Activated CD4-positive, alpha-beta memory T cell treated with anti-CD3 and anti-CD28 coated beads, Interleukin-2, amount 10 ng/mL, durations not matched to agents 7 days and 5 days (primary cell): Measurements from ENCODE around the gene TMEM266. TPM values are rescaled to one million over a fixed set of nuclear protein-coding genes. Genes with fewer than 3 reads are reported as not detected.
A peak's percentile ranks its signal among the peaks of the same experiment; 100 is the strongest.
"Not testable (repeated sequence)": the region's sequence is repeated elsewhere in the genome, so short reads cannot be mapped to it uniquely, and the experiment has no call there.

Source experiments
- CTCF ChIA-PET: fragments of 350-600 bp; sonication (Branson Sonifier 250); formaldehyde crosslinking; loops from one replicate; lab custom pipeline; 2021; ENCODE audit warnings: antibody characterized with exemption, inconsistent platforms; lab: Charles Lee
- POLR2A ChIA-PET: fragments of 350-600 bp; sonication (Branson Sonifier 250); formaldehyde crosslinking; loops from one replicate; lab custom pipeline; 2021; ENCODE audit warnings: antibody characterized with exemption; lab: Charles Lee
- DNase-seq: peaks from one replicate; pipeline ENCODE4 v3.0.0-alpha.2; 2020
- H3K27ac Mint-ChIP-seq: one replicate; pipeline ENCODE4 v1.8.0; 2021; ENCODE audit warnings: mild to moderate bottlenecking, mixed read lengths
- H3K27me3 Mint-ChIP-seq: one replicate; pipeline ENCODE4 v1.8.0; 2021; ENCODE audit warnings: mixed read lengths
- H3K36me3 Mint-ChIP-seq: one replicate; pipeline ENCODE4 v1.8.0; 2021; ENCODE audit warnings: low read depth, mixed read lengths
- H3K4me1 Mint-ChIP-seq: one replicate; pipeline ENCODE4 v1.8.0; 2021; ENCODE audit warnings: mixed read lengths
- H3K4me3 Mint-ChIP-seq: one replicate; pipeline ENCODE4 v1.8.0; 2021; ENCODE audit warnings: mild to moderate bottlenecking, mixed read lengths
- H3K9me3 Mint-ChIP-seq: one replicate; pipeline ENCODE4 v1.8.0; 2021; ENCODE audit warnings: mixed read lengths
- total RNA-seq, 2 experiments: library from RNA; stranded (reverse); gene quantifications; one replicate each; pipeline ENCODE4 v1.2.3, GENCODE V29; 2021

The TMEM266 gene, protein sequence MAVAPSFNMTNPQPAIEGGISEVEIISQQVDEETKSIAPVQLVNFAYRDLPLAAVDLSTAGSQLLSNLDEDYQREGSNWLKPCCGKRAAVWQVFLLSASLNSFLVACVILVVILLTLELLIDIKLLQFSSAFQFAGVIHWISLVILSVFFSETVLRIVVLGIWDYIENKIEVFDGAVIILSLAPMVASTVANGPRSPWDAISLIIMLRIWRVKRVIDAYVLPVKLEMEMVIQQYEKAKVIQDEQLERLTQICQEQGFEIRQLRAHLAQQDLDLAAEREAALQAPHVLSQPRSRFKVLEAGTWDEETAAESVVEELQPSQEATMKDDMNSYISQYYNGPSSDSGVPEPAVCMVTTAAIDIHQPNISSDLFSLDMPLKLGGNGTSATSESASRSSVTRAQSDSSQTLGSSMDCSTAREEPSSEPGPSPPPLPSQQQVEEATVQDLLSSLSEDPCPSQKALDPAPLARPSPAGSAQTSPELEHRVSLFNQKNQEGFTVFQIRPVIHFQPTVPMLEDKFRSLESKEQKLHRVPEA
- total RNA-seq: not detected

- peak; percentile 28 for DNase-seq
- ChIA-PET POLR2A (interaction anchor here (1.0 to 1.9 kb wide), 2 partner anchors 79 to 81 kb away, joined by 4 to 7 read pairs; no protein-coding TSS in a partner anchor), CTCF (interaction anchor here (0.6 to 7.5 kb wide), 8 partner anchors 14 to 1473 kb away, joined by 3 to 186 read pairs (median 3); no protein-coding TSS in a partner anchor)
- H3K9me3 Mint-ChIP-seq: no peaks in the 10 kb centered on the region
- H3K4me1 Mint-ChIP-seq: peaks cover 33% of the 10 kb centered on the region
- peak within 1 kb of the TSS; percentile 64 for H3K4me3 Mint-ChIP-seq
- H3K27me3 Mint-ChIP-seq: peaks cover 75% of the 10 kb centered on the region
- no peaks in the 10 kb centered on the region for H3K36me3 Mint-ChIP-seq
- H3K27ac Mint-ChIP-seq: no peak within 1 kb of the TSS
Observed at GRCh38 chr15:76059320-76060117, at the start of gene TMEM266. TMEM266 (plus strand) TSS chr15:76059985; CDS start chr15:76134264, 74,279 bp downstream.

DNA sequence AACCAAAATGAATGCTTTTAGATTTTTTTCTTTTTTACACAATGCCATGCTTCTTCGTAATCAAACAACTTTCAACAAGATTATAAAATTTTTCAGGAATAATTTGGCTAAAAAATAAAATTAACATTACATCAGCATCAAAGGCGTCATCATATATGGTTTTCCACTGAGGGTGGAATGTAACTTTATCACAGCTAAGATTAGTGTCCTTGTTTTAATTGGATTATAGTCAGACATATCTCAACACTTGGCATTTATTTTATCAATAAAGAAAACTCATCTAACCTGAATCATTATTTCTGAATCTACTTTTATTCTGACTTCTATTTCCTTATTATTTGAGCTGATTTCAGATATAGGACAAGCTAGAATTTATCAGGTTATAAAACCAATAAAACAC is 49.2 kb upstream of the TMEM266 start:
- DNase-seq: no peak
- POLR2A ChIA-PET: no interaction called here
- no peak overlapping the region for H3K27ac Mint-ChIP-seq
- H3K27me3 Mint-ChIP-seq: peaks cover 49% of the 10 kb centered on the region
- peaks cover 2% of the 10 kb centered on the region for H3K4me1 Mint-ChIP-seq
- H3K9me3 Mint-ChIP-seq: no peaks in the 10 kb centered on the region
- no peak overlapping the region for H3K4me3 Mint-ChIP-seq
- CTCF ChIA-PET: interaction anchor here (0.5 kb wide), 1 partner anchor 130 kb away, joined by 3 read pairs; no protein-coding TSS in a partner anchor
- no peaks in the 10 kb centered on the region for H3K36me3 Mint-ChIP-seq

GRCh38 chr15:76011627-76012551 is 47.9 kb upstream of the TMEM266 start, which contains the start of gene NRG4:
NRG4 (minus strand) TSS chr15:76012424; CDS start chr15:76011230, 1,194 bp downstream.
- ChIA-PET POLR2A (no interaction called here), CTCF (no interaction called here)
- no peaks in the 10 kb centered on the region for H3K9me3 Mint-ChIP-seq
- no peak for DNase-seq
- peaks cover 2% of the 10 kb centered on the region for H3K4me1 Mint-ChIP-seq
- no peak within 1 kb of the TSS for H3K27ac Mint-ChIP-seq
- H3K36me3 Mint-ChIP-seq: no peaks in the 10 kb centered on the region
- H3K4me3 Mint-ChIP-seq: no peak within 1 kb of the TSS
- H3K27me3 Mint-ChIP-seq: peaks cover 54% of the 10 kb centered on the region

GRCh38 chr15:76013470-76013869 is 46.3 kb upstream of the TMEM266 start:
- DNase-seq, H3K36me3 Mint-ChIP-seq, H3K4me3 Mint-ChIP-seq, H3K9me3 Mint-ChIP-seq, H3K27ac Mint-ChIP-seq, H3K4me1 Mint-ChIP-seq, CTCF ChIA-PET, POLR2A ChIA-PET: not testable (repeated sequence)
- H3K27me3 Mint-ChIP-seq: peaks cover 55% of the 10 kb centered on the region

- Mint-ChIP-seq H3K27me3 (peaks cover 8% of the 10 kb centered on the region), H3K4me1 (no peaks in the 10 kb centered on the region), H3K36me3 (no peaks in the 10 kb centered on the region), H3K4me3 (no peak overlapping the region), H3K27ac (no peak overlapping the region), H3K9me3 (peaks cover 11% of the 10 kb centered on the region)
- CTCF ChIA-PET: no interaction called here
- POLR2A ChIA-PET: no interaction called here
- no peak for DNase-seq
Observed at GRCh38 chr15:76024021-76024768, 35.6 kb upstream of the TMEM266 start.

GRCh38 chr15:76032046-76032445 is 27.7 kb upstream of the TMEM266 start:
- Mint-ChIP-seq H3K4me1 (no peaks in the 10 kb centered on the region), H3K4me3 (no peak overlapping the region), H3K27ac (no peak overlapping the region), H3K9me3 (no peaks in the 10 kb centered on the region), H3K36me3 (no peaks in the 10 kb centered on the region), H3K27me3 (peaks cover 34% of the 10 kb centered on the region)
- DNase-seq: no peak
- POLR2A ChIA-PET: no interaction called here
- CTCF ChIA-PET: interaction anchor here (1.6 kb wide), 1 partner anchor 107 kb away, joined by 3 read pairs; no protein-coding TSS in a partner anchor

- POLR2A ChIA-PET: no interaction called here
- CTCF ChIA-PET: interaction anchor here (1.6 kb wide), 1 partner anchor 106 kb away, joined by 3 read pairs; no protein-coding TSS in a partner anchor
- no peak for DNase-seq
- Mint-ChIP-seq H3K36me3 (no peaks in the 10 kb centered on the region), H3K4me3 (no peak overlapping the region), H3K9me3 (no peaks in the 10 kb centered on the region), H3K4me1 (no peaks in the 10 kb centered on the region), H3K27ac (no peak overlapping the region), H3K27me3 (peaks cover 29% of the 10 kb centered on the region)
Observed at GRCh38 chr15:76033438-76033837, 26.3 kb upstream of the TMEM266 start.

- ChIA-PET CTCF (interaction anchor here (0.7 kb wide), 1 partner anchor 23 kb away, joined by 4 read pairs; no protein-coding TSS in a partner anchor), POLR2A (interaction anchor here (1.2 kb wide), 1 partner anchor 14 kb away, joined by 3 read pairs; no protein-coding TSS in a partner anchor)
- Mint-ChIP-seq H3K36me3 (no peaks in the 10 kb centered on the region), H3K27ac (no peak overlapping the region), H3K9me3 (no peaks in the 10 kb centered on the region), H3K27me3 (peaks cover 34% of the 10 kb centered on the region), H3K4me3 (no peak overlapping the region), H3K4me1 (no peaks in the 10 kb centered on the region)
- no peak for DNase-seq
Observed at GRCh38 chr15:76034111-76034510, 25.7 kb upstream of the TMEM266 start.

GRCh38 chr15:76035593-76035992 is 24.2 kb upstream of the TMEM266 start:
- Mint-ChIP-seq H3K9me3 (peaks cover 2% of the 10 kb centered on the region), H3K4me1 (no peaks in the 10 kb centered on the region), H3K4me3 (no peak overlapping the region), H3K27me3 (peaks cover 36% of the 10 kb centered on the region), H3K27ac (no peak overlapping the region), H3K36me3 (no peaks in the 10 kb centered on the region)
- ChIA-PET CTCF (no interaction called here), POLR2A (no interaction called here)
- no peak for DNase-seq

GRCh38 chr15:76038512-76038911 is 21.3 kb upstream of the TMEM266 start:
- CTCF ChIA-PET: no interaction called here
- Mint-ChIP-seq H3K27me3 (peaks cover 54% of the 10 kb centered on the region), H3K27ac (no peak overlapping the region), H3K9me3 (peaks cover 4% of the 10 kb centered on the region), H3K36me3 (no peaks in the 10 kb centered on the region), H3K4me3 (no peak overlapping the region), H3K4me1 (no peaks in the 10 kb centered on the region)
- POLR2A ChIA-PET: no interaction called here
- DNase-seq: no peak

- H3K9me3 Mint-ChIP-seq, H3K27ac Mint-ChIP-seq, H3K36me3 Mint-ChIP-seq, DNase-seq, POLR2A ChIA-PET, H3K4me3 Mint-ChIP-seq: not testable (repeated sequence)
- CTCF ChIA-PET: interaction anchor here (1.1 kb wide), 1 partner anchor 85 kb away, joined by 4 read pairs; no protein-coding TSS in a partner anchor
- Mint-ChIP-seq H3K27me3 (peaks cover 49% of the 10 kb centered on the region), H3K4me1 (peaks cover 16% of the 10 kb centered on the region)
Observed at GRCh38 chr15:76054201-76054600, 5.6 kb upstream of the TMEM266 start.
